SW480 (cell line): ENCODE measurements around the gene SLC25A31.

Experiments used
- DNase-seq: peaks from one replicate; pipeline ENCODE4 v3.0.0-alpha.2; 2016; ENCODE audit warnings: low spot score

SLC25A31 gene

GRCh38 chr4:127730142-127730913, at the start of gene SLC25A31:
TSS of gene SLC25A31 (plus strand) at chr4:127730400. CDS start at chr4:127730546, 146 bp downstream.
- no peak for DNase-seq

DNA sequence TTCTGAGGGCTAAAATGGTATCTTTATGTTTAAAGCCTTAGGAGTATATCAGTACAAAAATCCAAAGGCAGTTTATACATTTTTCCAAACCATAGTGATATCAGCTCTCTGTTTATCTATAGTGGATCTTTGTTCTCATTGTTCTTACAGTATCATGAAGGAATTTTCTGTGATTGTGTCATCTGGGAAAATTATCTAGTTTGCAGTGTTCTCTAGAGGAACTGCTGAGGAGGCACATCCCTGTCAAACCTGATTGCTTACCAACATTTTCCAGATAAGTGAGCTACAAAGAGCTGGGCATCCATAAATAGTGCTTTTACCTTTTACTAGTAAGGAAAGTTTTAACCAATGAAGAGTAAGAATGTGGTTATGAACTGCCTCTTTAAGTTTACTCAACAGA, 44.9 kb upstream of the SLC25A31 start:
- no peak for DNase-seq

- no peak for DNase-seq
These were observed 43.5 kb upstream of the SLC25A31 start for GRCh38 chr4:127686658-127687057.

- no peak for DNase-seq
These were observed 42.6 kb upstream of the SLC25A31 start for GRCh38 chr4:127687580-127687979.

GRCh38 chr4:127698789-127699200, 31.4 kb upstream of the SLC25A31 start:
- no peak for DNase-seq

GRCh38 chr4:127708985-127709384, 21.2 kb upstream of the SLC25A31 start:
- no peak for DNase-seq

DNA sequence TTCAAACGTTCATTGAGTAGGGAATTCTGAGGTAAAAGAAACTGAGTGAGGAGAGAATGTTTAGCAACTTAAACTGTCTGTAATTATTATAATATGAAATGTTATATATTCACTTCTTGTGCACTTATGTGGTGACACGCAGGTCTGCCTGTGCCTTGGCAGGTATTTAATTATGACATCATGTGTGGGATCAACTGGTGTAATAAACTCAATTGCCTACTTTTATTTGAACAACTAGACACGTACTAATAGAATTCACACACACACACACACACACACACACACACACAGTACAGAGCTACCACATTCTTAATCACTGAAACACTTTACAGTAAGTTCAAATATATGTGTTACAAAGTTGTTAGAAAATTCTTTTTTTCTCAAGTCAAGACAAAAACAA, 20.7 kb upstream of the SLC25A31 start:
- no peak for DNase-seq

DNA sequence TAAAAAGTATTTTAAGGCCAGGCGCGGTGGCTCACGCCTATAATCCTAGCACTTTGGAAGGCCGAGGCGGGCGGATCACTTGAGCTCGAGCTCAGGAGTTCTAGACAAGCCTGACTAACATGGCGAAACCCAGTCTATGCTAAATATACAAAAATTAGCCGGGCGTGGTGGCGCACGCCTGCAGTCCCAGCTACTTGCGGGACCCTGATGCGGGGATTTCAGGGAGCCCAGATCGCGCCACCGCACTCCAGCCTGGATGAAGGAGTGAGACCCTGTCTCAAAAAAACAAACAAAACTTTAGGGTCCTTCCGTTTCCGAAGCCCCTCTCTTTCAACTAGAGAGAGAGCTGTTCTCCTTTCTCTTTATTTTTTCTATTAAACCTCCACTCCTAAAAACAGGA, 1.2 kb downstream of the SLC25A31 start:
- DNase-seq: no peak

DNA sequence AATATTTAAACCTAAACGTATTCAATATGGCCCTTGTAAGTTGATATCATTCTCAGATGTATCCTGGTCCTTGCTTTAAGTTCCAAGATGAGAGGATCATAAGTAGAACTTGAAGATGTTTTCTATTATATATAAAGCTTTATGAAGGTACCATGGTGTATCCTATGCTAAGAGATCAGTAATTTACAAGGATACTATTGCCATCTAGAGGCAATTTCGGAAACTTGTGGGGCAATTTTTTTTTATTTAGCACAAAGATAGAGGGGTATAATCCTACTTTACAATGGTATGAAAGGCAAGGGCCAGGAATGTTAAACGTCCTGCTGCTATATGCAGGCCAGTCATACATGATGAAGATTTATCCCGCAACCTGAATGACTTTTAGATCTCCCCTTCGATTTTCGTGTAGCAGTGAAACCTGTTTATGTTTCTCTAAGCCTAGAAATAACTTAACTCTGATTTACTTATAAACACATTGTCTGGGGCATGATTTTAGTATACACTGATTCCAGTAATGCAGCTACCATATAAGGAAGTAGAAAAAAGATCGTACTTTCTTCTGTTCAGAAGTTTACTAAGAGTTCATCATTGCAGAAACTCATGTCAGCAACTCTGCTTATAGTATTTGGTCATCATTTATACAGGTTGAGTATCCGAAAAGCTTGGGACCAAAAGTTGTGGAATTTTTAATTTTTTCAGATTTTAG, 2.6 kb downstream of the SLC25A31 start:
- peak; percentile 56 for DNase-seq

DNA sequence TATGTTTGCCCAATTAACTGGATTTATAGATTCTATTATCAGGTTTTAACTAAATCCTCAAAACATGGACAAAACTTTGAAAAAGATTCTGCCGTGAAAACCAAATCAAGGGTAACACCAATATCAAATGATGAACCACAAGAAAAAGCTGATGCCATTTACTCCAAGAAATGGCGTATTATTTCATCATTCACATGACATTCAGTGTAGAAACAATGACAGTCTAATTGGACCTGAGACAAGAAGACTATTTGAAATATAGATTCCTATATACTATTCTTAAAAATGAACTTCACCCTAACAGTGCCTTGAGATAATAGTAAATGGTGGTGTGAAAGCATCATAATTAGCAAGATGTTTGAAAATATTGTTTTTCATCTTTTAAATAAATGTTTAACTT, 4.8 kb downstream of the SLC25A31 start:
- no peak for DNase-seq

DNA sequence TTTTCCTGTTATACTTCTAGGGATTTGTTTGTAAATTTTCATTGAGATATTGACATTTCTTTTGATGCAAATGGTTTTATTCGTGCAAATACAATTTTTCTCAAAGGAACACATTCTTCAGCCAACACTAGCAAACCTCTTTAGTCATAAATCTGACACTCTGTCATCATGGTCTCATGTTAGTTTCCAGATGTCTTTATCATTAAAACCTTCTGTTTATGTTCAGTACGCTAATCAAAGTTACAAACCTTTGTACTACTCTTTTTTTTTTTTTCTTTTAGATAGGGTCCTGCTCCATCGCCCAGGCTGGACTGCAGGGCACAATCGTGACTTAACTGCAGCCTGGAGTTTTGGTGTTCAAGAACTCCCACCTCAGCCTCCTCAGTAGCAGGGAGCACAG, 7.1 kb downstream of the SLC25A31 start:
- no peak for DNase-seq

DNA sequence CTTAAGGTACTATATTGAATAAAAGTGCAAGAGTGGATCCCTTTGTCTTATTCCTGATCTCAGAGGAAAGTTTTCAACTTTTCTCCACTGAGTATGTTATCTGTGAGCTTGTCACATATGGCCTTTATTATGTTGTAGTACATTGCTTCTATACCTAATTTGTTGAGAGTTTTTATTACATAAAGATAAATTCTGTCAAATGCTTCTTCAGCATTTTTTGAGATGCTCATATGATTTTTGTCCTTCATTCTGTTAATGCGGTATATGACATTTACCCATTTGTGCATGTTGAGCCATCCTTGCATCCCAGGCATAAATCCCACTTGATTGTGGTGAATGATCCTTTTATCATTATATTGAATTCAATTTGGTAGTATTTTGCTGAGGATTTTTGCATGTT, 11.0 kb downstream of the SLC25A31 start:
- no peak for DNase-seq

- DNase-seq: no peak
These were observed 17.7 kb downstream of the SLC25A31 start for GRCh38 chr4:127747883-127748282.

DNA sequence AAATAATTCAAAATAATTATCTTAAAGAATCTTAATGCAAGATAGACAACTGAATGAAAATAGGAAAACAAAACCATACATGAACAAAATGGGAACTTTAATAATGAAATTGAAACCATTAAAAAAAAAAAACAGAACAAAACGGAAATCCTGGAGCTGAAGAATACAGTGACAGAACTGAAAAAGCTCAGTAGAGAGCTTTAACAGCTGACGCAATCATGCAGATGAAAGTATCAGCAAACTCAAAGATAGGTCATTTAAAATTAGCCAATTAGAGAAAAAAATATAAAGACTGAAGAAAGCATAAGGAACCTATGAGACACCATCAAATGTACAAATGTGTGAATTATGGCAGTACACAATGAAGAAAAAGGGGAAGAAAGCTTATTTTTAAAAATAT, 18.8 kb downstream of the SLC25A31 start:
- DNase-seq: no peak

GRCh38 chr4:127756906-127757305, 26.7 kb downstream of the SLC25A31 start:
- DNase-seq: no peak

DNA sequence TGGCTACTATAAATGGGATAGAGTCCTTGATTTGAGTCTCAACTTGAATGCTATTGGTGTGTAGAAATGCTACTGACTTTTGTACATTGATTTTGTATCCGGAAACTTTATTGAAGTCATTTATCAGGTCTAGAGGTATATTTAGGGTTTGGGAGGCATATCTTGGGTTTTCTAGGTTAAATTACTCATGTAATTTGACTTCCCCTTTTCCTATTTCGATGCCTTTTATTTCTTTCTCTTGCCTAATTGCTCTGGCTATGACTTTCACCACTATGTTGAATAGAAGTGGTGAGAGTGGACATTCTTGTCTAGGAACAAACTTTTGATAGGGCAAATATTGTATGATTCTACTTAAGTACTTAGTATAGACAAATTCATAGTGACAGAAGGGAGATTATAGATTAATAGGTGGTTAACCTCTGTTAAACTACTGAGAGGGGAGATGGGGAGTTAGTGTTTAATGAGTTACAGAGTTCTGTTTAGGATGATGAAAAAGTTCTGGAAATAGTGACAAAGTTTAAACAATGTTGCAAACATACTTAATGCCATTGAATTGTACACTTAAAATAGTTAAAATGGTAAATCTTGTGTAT, 29.1 kb downstream of the SLC25A31 start:
- no peak for DNase-seq

DNA sequence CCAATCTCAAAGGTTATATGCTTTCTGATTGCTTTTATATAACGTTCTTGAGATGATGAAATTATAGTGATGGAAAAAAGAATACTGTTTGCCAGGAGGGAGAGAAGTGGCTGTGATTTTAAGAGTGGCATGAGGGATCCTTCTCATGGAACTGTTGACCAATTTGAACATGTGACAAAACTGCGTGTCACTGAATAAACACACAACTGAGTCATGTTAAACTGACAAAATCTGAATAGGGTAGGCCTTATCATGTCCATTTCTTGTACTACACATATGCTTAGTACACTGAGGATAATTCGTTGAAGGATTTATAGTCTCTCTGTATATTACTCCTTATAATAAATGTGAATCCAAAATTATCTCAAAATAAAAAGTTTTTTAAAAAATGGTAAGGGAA, 29.7 kb downstream of the SLC25A31 start:
- no peak for DNase-seq

DNA sequence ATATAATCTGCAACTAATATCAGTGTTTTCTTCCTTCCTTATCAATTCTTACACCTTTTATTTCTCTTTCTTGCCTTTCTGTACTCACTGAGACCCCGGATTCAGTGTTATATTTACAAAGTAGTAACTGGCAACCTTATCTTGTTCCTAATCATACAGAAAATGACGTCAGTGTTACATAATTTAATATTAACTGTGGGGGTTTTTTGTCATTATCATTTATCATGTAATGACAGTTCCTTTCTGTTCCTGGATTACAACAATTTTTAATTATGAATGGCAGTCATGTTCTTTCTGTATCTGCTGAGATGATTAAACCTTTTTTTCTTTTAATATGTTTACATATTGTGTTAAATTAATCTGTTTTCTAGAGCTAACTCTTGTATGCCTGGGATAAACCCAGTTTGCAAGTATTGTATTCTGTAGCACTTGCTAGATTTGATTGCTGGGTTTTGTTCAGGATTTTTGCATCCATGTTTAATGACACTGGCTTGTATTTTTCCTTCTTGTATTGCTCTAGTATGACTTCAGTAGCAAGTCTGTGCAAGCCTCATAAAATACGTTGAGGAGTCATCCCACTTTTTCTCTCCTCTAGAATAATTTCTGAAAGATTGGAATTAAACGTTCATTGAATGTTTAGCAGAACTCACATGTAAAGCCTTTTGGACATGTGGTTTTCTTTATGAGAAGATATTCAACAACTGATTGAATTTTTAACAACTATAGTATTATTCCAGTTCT, 41.5 kb downstream of the SLC25A31 start:
- no peak for DNase-seq

- no peak for DNase-seq
These were observed 42.8 kb downstream of the SLC25A31 start for GRCh38 chr4:127772769-127773671.

- no peak for DNase-seq
These were observed 45.6 kb downstream of the SLC25A31 start for GRCh38 chr4:127775843-127776242.

- peak; percentile 29 for DNase-seq
These were observed 46.4 kb downstream of the SLC25A31 start for GRCh38 chr4:127776620-127777019.
